Colon (tissue), 2 donors: Measurements from ENCODE around the gene FAM133A.

ENCODE experiments used
- FAIRE-seq: peaks from 2 replicates; lab custom pipeline; 2012; peaks lifted over from hg19 to GRCh38; lab: Jason Lieb, UNC
- donor health status: control.
- donor health status: control.

Gene FAM133A

GRCh38 chrX:93673869-93674271 lies at the start of gene FAM133A:
FAM133A (plus strand) TSS chrX:93674206; CDS start chrX:93709420, 35,214 bp downstream.
- FAIRE-seq, result no peak

- no peak for FAIRE-seq
These were observed 36.4 kb upstream of the FAM133A start for GRCh38 chrX:93637591-93637990.

GRCh38 chrX:93649381-93649780 lies 24.6 kb upstream of the FAM133A start:
- FAIRE-seq, result no peak

GRCh38 chrX:93660575-93660974 lies 13.4 kb upstream of the FAM133A start:
- FAIRE-seq, result no peak

GRCh38 chrX:93673056-93673868 lies 744 bp upstream of the FAM133A start, which contains the start of gene NAP1L3:
NAP1L3 (minus strand) TSS chrX:93673578; CDS start chrX:93673304, 274 bp downstream.
- FAIRE-seq, result no peak

- FAIRE-seq, result no peak
These were observed 22.0 kb downstream of the FAM133A start for GRCh38 chrX:93695981-93696380.

GRCh38 chrX:93703701-93704100 lies 29.7 kb downstream of the FAM133A start:
- no peak for FAIRE-seq

GRCh38 chrX:93711076-93711475 lies 37.1 kb downstream of the FAM133A start:
- FAIRE-seq, result no peak

- FAIRE-seq, result no peak
These were observed 67.8 kb downstream of the FAM133A start for GRCh38 chrX:93741811-93742210.

GRCh38 chrX:93760163-93760562 lies 86.2 kb downstream of the FAM133A start:
- no peak for FAIRE-seq
